Effector memory CD8-positive, alpha-beta T cell (primary cell): Measurements from ENCODE around the gene AKAP5.

ENCODE experiments used
- ATAC-seq: fragments of 150-1000 bp; cut with Tn5 transposase; replicated peaks from 2 replicates; pipeline ENCODE4 v1.10.0; 2021; ENCODE audit warnings: mild to moderate bottlenecking, moderate library complexity
- DNase-seq, 3 experiments: peaks; one replicate each; pipeline ENCODE4 v3.0.0; 2021
- H3K27ac Mint-ChIP-seq, 2 donors: one replicate each; pipeline ENCODE4 v1.8.0; 2022; ENCODE audit warnings: mild to moderate bottlenecking in 2 of 2, mixed read lengths in 2 of 2, moderate library complexity in 2 of 2
- H3K27me3 Mint-ChIP-seq, 2 donors: one replicate each; pipeline ENCODE4 v1.8.0; 2022; ENCODE audit warnings: mixed read lengths in 2 of 2
- H3K36me3 Mint-ChIP-seq: one replicate; pipeline ENCODE4 v1.8.0; 2022; ENCODE audit warnings: mild to moderate bottlenecking, moderate library complexity, mixed read lengths; ENCODE audit not compliant: insufficient read depth
- H3K4me1 Mint-ChIP-seq, 2 donors: one replicate each; pipeline ENCODE4 v1.8.0; 2022; ENCODE audit warnings: low read depth in 2 of 2, mixed read lengths in 2 of 2
- H3K4me3 Mint-ChIP-seq, 2 donors: one replicate each; pipeline ENCODE4 v1.8.0; 2022; ENCODE audit warnings: mild to moderate bottlenecking in 2 of 2, mixed read lengths in 2 of 2, moderate library complexity in 2 of 2
- H3K9me3 Mint-ChIP-seq, 2 donors: one replicate each; pipeline ENCODE4 v1.8.0; 2022; ENCODE audit warnings: mixed read lengths in 2 of 2

AKAP5 gene

GRCh38 chr14:64467101-64467500 is 1.8 kb downstream of the AKAP5 start:
- H3K36me3 Mint-ChIP-seq = no peaks in the 10 kb centered on the region
- no peak overlapping the region for H3K4me3 Mint-ChIP-seq
- H3K9me3 Mint-ChIP-seq = no peaks in the 10 kb centered on the region
- H3K27me3 Mint-ChIP-seq = no peaks in the 10 kb centered on the region
- DNase-seq (no peak), ATAC-seq (no peak)
- H3K27ac Mint-ChIP-seq = no peak overlapping the region
- peaks cover 14 to 41% of the 10 kb centered on the region in 2 donors for H3K4me1 Mint-ChIP-seq

DNA sequence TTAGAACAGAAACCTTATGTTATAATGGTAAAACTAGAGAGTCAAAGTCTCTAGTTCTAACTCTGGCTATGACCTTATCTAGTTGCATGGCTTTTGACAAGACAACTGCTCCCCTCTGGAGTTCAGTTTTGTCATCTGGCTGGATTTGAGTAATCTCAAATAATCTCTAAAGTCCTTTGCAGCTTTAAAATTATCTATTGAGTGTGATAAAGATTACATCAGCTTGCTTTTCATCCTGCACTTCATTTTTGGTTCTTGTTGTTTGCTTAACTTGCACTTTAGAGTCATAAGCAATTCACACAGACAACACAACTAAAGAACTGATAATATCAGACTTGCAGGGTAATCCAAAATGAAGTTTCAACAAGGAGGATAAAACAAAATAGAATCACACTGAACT is 2.3 kb downstream of the AKAP5 start:
- H3K27me3 Mint-ChIP-seq = no peaks in the 10 kb centered on the region
- ATAC-seq (no peak), DNase-seq (no peak)
- H3K4me3 Mint-ChIP-seq = no peak overlapping the region
- H3K4me1 Mint-ChIP-seq = peaks cover 14 to 41% of the 10 kb centered on the region in 2 donors
- H3K36me3 Mint-ChIP-seq = no peaks in the 10 kb centered on the region
- H3K27ac Mint-ChIP-seq = no peak overlapping the region
- no peaks in the 10 kb centered on the region for H3K9me3 Mint-ChIP-seq

DNA sequence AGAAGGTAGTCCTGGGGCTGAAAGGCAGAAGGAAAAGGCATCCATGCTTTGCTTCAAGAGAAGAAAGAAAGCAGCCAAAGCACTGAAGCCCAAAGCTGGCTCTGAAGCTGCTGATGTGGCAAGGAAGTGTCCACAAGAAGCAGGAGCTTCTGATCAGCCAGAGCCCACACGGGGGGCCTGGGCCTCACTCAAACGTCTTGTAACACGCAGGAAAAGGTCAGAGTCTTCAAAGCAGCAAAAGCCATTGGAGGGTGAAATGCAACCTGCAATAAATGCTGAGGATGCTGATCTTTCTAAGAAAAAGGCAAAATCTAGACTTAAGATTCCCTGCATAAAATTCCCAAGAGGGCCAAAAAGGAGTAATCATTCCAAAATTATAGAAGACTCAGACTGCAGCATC is 3.2 kb downstream of the AKAP5 start:
- no peak for ATAC-seq
- DNase-seq = no peak
- H3K27me3 Mint-ChIP-seq = no peaks in the 10 kb centered on the region
- H3K27ac Mint-ChIP-seq = peak overlapping the region in 1 of 2 donors; percentile 86
- no peaks in the 10 kb centered on the region for H3K9me3 Mint-ChIP-seq
- no peak overlapping the region for H3K4me3 Mint-ChIP-seq
- peaks cover 14 to 41% of the 10 kb centered on the region in 2 donors for H3K4me1 Mint-ChIP-seq
- no peaks in the 10 kb centered on the region for H3K36me3 Mint-ChIP-seq

DNA sequence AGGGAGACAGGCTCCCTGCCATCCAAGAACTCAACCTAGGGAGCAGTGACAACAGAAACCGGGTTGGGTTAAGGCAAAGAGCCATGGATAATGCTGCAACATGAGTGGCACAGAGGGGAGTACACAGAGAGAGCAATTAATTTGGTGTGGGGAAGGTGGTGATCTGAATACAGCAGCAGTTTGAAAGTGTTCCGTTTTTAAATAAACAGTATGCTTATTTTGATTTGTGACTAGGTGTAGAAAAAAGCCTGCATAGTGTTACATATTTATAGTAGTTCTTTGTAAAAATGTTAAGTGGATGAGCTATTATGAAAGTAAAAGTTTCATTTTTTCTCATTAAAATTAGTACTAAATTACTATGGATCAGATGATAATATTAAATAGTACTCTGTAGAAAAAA is 8.7 kb downstream of the AKAP5 start:
- no peaks in the 10 kb centered on the region for H3K9me3 Mint-ChIP-seq
- no peaks in the 10 kb centered on the region for H3K27me3 Mint-ChIP-seq
- no peak overlapping the region for H3K27ac Mint-ChIP-seq
- peaks cover 4% of the 10 kb centered on the region for H3K36me3 Mint-ChIP-seq
- H3K4me3 Mint-ChIP-seq = no peak overlapping the region
- DNase-seq (no peak), ATAC-seq (no peak)
- peaks cover 1 to 12% of the 10 kb centered on the region in 2 donors for H3K4me1 Mint-ChIP-seq

DNA sequence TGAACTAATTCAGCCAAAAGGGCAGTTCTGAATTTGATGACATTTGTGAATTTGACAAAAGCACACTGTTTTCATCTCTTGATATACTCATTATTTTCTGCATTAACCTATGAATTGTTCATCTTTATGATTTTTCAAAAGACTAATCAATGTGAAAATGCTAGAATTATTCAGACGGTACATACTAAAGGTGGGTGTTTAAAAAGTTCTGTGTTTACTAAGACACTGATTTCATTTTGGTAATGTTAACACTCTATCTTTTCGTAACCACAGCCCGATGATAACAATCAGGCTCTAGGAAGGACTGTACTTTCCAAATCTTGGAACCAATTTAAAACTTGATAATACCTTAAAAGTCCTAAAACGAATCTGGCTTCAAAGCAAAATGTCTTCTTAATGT is 9.4 kb downstream of the AKAP5 start:
- ATAC-seq = no peak
- Mint-ChIP-seq H3K4me3 (no peak overlapping the region), H3K4me1 (peaks cover 1 to 10% of the 10 kb centered on the region in 2 donors), H3K27me3 (no peaks in the 10 kb centered on the region), H3K36me3 (peaks cover 7% of the 10 kb centered on the region), H3K9me3 (no peaks in the 10 kb centered on the region), H3K27ac (no peak overlapping the region)
- no peak for DNase-seq

- Mint-ChIP-seq H3K4me3 (no peak overlapping the region), H3K27me3 (no peaks in the 10 kb centered on the region), H3K9me3 (no peaks in the 10 kb centered on the region), H3K4me1 (peaks cover 1 to 10% of the 10 kb centered on the region in 2 donors), H3K36me3 (peaks cover 9% of the 10 kb centered on the region), H3K27ac (no peak overlapping the region)
- DNase-seq (no peak), ATAC-seq (no peak)
Measured at GRCh38 chr14:64475585-64476273, 10.4 kb downstream of the AKAP5 start.

- H3K4me1 Mint-ChIP-seq = peaks cover 1 to 10% of the 10 kb centered on the region in 2 donors
- no peak for DNase-seq
- no peaks in the 10 kb centered on the region for H3K9me3 Mint-ChIP-seq
- H3K27me3 Mint-ChIP-seq = no peaks in the 10 kb centered on the region
- H3K27ac Mint-ChIP-seq = no peak overlapping the region
- H3K4me3 Mint-ChIP-seq = no peak overlapping the region
- no peak for ATAC-seq
- peaks cover 14% of the 10 kb centered on the region for H3K36me3 Mint-ChIP-seq
Measured at GRCh38 chr14:64476438-64476837, 11.1 kb downstream of the AKAP5 start.

GRCh38 chr14:64478634-64479250 is 13.4 kb downstream of the AKAP5 start:
- no peaks in the 10 kb centered on the region for H3K27me3 Mint-ChIP-seq
- no peaks in the 10 kb centered on the region for H3K9me3 Mint-ChIP-seq
- ATAC-seq (peak; percentile 47), DNase-seq (peak; percentile 18 to 25 (median 19))
- no peak overlapping the region for H3K4me3 Mint-ChIP-seq
- H3K4me1 Mint-ChIP-seq = peaks cover 1 to 4% of the 10 kb centered on the region in 2 donors
- peaks cover 24% of the 10 kb centered on the region for H3K36me3 Mint-ChIP-seq
- H3K27ac Mint-ChIP-seq = no peak overlapping the region

DNA sequence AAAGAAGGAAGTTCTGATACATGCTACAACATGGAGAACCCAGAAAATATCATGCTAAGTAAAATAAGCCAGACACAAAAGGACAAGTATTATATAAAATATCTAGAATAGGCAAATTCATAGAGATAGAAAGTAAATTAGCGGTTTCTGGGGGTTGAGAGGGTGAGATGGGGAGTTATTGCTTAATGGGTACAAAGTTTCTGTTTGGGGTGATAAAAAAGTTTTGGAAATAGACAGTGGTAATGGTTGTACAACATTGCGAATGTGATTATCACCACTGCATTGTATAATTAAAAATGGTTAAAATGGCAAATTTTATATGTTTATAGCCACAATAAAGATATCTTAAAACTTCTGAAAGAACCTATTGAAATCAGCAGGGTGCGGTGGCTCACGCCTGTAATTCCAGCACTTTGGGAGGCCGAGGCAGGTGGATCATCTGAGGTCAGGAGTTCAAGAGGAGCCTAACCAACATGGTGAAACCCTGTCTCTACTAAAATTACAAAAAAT is 23.3 kb downstream of the AKAP5 start:
- peaks cover 74% of the 10 kb centered on the region for H3K36me3 Mint-ChIP-seq
- ATAC-seq (no peak), DNase-seq (no peak)
- peaks cover 15 to 35% of the 10 kb centered on the region in 2 donors for H3K4me1 Mint-ChIP-seq
- H3K27ac Mint-ChIP-seq = peak overlapping the region in 1 of 2 donors; percentile 27
- no peaks in the 10 kb centered on the region for H3K27me3 Mint-ChIP-seq
- no peak overlapping the region for H3K4me3 Mint-ChIP-seq
- H3K9me3 Mint-ChIP-seq = no peaks in the 10 kb centered on the region

DNA sequence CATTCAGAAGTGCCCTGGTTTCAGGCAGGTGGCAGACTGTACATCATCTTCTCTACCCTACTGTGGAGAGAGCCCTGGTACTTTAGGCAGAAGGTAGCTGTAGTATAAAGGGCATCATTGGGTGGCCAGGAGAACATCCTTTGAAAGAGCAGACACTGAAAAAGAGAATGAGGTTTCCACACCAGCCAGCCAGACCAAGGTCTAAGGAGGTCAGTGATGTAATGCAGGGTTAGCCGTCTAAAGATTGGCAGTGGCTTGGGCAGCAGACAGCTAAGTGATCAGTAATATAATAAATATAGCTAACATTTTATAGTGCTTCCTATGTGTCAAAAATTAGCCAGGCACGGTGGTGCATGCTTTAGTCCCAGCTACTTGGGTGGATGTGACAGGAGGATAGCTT is 26.3 kb downstream of the AKAP5 start:
- H3K27me3 Mint-ChIP-seq = no peaks in the 10 kb centered on the region
- H3K9me3 Mint-ChIP-seq = no peaks in the 10 kb centered on the region
- no peak for DNase-seq
- H3K4me1 Mint-ChIP-seq = peaks cover 18 to 53% of the 10 kb centered on the region in 2 donors
- H3K27ac Mint-ChIP-seq = peak overlapping the region in 1 of 2 donors; percentile 8
- H3K4me3 Mint-ChIP-seq = no peak overlapping the region
- H3K36me3 Mint-ChIP-seq = peaks cover 78% of the 10 kb centered on the region
- no peak for ATAC-seq

GRCh38 chr14:64493455-64493854 is 28.2 kb downstream of the AKAP5 start:
- ATAC-seq (no peak), DNase-seq (no peak)
- Mint-ChIP-seq H3K9me3 (no peaks in the 10 kb centered on the region), H3K27me3 (no peaks in the 10 kb centered on the region), H3K27ac (peak overlapping the region; percentile 2 to 75), H3K4me1 (peaks cover 20 to 61% of the 10 kb centered on the region in 2 donors), H3K36me3 (peaks cover 67% of the 10 kb centered on the region), H3K4me3 (peak overlapping the region in 1 of 2 donors; percentile 5)

- Mint-ChIP-seq H3K27ac (no peak overlapping the region), H3K36me3 (peaks cover 60% of the 10 kb centered on the region), H3K4me3 (no peak overlapping the region)
Measured at GRCh38 chr14:64495252-64495651, 30.0 kb downstream of the AKAP5 start.

GRCh38 chr14:64496764-64497163 is 31.5 kb downstream of the AKAP5 start:
- Mint-ChIP-seq H3K4me1 (peaks cover 22 to 68% of the 10 kb centered on the region in 2 donors), H3K9me3 (no peaks in the 10 kb centered on the region), H3K36me3 (peaks cover 64% of the 10 kb centered on the region), H3K4me3 (no peak overlapping the region), H3K27me3 (no peaks in the 10 kb centered on the region), H3K27ac (peak overlapping the region in 1 of 2 donors; percentile 44)
- DNase-seq (no peak), ATAC-seq (no peak)

More at GRCh38 chr14:64495252-64495651, 30.0 kb downstream of the AKAP5 start:
- ATAC-seq (no peak), DNase-seq (no peak)
- no peaks in the 10 kb centered on the region for H3K9me3 Mint-ChIP-seq
- H3K4me1 Mint-ChIP-seq = peaks cover 23 to 71% of the 10 kb centered on the region in 2 donors
- no peaks in the 10 kb centered on the region for H3K27me3 Mint-ChIP-seq

- peaks cover 72% of the 10 kb centered on the region for H3K36me3 Mint-ChIP-seq
- peaks cover 27 to 58% of the 10 kb centered on the region in 2 donors for H3K4me1 Mint-ChIP-seq
- H3K9me3 Mint-ChIP-seq = no peaks in the 10 kb centered on the region
Measured at GRCh38 chr14:64500088-64500487, 34.8 kb downstream of the AKAP5 start.

More at GRCh38 chr14:64500088-64500487, 34.8 kb downstream of the AKAP5 start:
- peak overlapping the region; percentile 94 to 95 for H3K4me3 Mint-ChIP-seq
- ATAC-seq (no peak), DNase-seq (no peak)
- H3K27me3 Mint-ChIP-seq = no peaks in the 10 kb centered on the region
- H3K27ac Mint-ChIP-seq = peak overlapping the region; percentile 99
